ENCODE measurements around the gene CCDC83.
A peak's percentile ranks its signal among the peaks of the same experiment; 100 is the strongest.

CCDC83 gene

GRCh38 chr11:85810521-85810870 lies 44.7 kb upstream of the CCDC83 start:
- peak overlapping the region; percentile 71 for H3K4me3 ChIP-seq (ENCODE audit: low read depth, low read length)
- CTCF ChIA-PET: interaction anchor here (0.7 to 2.2 kb wide), 11 partner anchors 12 to 147 kb away, joined by 3 to 17 read pairs (median 3); partner anchors contain the start of gene CCDC83
- POLR2A ChIA-PET: no interaction called here
- no peak for DNase-seq (ENCODE audit: low read depth, low spot score)
- no peak for TF ChIP-seq CTCF (IDR thresholded peaks at IDR 0.05; ENCODE audit: insufficient read depth, low read length, missing control alignments)

GRCh38 chr11:85810871-85811611 lies 44.1 kb upstream of the CCDC83 start, which contains the start of gene SYTL2:
Gene SYTL2 (minus strand): TSS chr11:85811141. CDS start chr11:85757725, 53,416 bp downstream.
- ChIA-PET CTCF (interaction anchor here (0.7 to 2.2 kb wide), 5 partner anchors 12 to 147 kb away, joined by 3 to 15 read pairs (median 3); partner anchors contain the start of gene CCDC83), POLR2A (no interaction called here)
- no peak for DNase-seq (ENCODE audit: low read depth, low spot score)
- no peak for TF ChIP-seq CTCF (IDR thresholded peaks at IDR 0.05; ENCODE audit: insufficient read depth, low read length, missing control alignments)
- peak within 1 kb of the TSS; percentile 71 for H3K4me3 ChIP-seq (ENCODE audit: low read depth, low read length)

GRCh38 chr11:85811624-85812023 lies 43.6 kb upstream of the CCDC83 start:
- H3K4me3 ChIP-seq (ENCODE audit: low read depth, low read length): peak overlapping the region; percentile 71
- POLR2A ChIA-PET: no interaction called here
- no peak for TF ChIP-seq CTCF (IDR thresholded peaks at IDR 0.05; ENCODE audit: insufficient read depth, low read length, missing control alignments)
- CTCF ChIA-PET: interaction anchor here (1.0 kb wide), 1 partner anchor 148 kb away, joined by 3 read pairs; no protein-coding TSS in a partner anchor
- no peak for DNase-seq (ENCODE audit: low read depth, low spot score)

GRCh38 chr11:85813721-85814120 lies 41.5 kb upstream of the CCDC83 start:
- ChIA-PET POLR2A (no interaction called here), CTCF (interaction anchor here (1.3 to 3.4 kb wide), 4 partner anchors 13 to 150 kb away, joined by 3 to 26 read pairs (median 6); partner anchors contain the start of gene CREBZF)

DNA sequence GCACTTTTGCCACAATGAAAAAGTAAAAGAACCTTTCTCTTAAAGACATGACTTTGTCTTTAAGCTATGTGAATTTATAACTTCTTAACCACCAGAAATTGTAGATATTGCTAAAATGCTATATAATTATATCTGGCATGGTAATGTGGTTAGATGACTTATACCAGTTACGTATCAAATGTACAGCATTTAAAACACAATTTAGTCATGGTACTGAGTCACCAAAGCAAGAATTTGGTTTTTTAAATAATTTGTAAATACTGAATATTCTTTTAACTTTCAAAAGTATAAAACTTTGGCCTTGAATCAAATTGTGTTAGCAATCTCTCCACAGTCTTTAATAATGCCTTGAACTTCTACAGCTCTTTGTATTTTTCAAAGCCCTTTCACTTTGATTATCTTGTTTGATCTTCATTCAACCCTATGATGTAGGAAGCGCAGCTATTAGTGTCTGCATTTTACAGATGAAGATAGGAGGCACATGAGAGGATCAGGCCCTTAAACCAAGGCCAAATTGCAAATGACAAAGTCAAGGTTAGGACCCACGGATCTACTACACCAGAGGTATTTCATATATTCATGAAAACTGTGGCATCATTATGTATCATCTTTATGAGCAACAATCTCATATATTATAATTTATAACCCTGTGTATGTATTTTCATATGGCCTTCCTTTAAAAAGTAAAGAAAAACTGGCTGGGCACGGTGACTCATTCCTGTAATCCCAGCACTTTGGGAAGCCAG lies 39.8 kb upstream of the CCDC83 start:
- H3K4me3 ChIP-seq (ENCODE audit: low read depth, low read length): peak overlapping the region; percentile 16; the same call in 1 of the 2 replicates
- ChIA-PET POLR2A (interaction anchor here (1.0 to 1.1 kb wide), 2 partner anchors 12 to 43 kb away, joined by 3 to 5 read pairs; no protein-coding TSS in a partner anchor), CTCF (interaction anchor here (0.9 to 3.4 kb wide), 4 partner anchors 8 to 151 kb away, joined by 4 to 26 read pairs (median 7); partner anchors contain the start of gene CREBZF)
- TF ChIP-seq CTCF (IDR thresholded peaks at IDR 0.05; ENCODE audit: insufficient read depth, low read length, missing control alignments): no peak
- DNase-seq (ENCODE audit: low read depth, low spot score): peak; percentile 88

More at GRCh38 chr11:85813721-85814120, 41.5 kb upstream of the CCDC83 start:
- DNase-seq (ENCODE audit: low read depth, low spot score): no peak
- H3K4me3 ChIP-seq (ENCODE audit: low read depth, low read length): no peak overlapping the region
- no peak for TF ChIP-seq CTCF (IDR thresholded peaks at IDR 0.05; ENCODE audit: insufficient read depth, low read length, missing control alignments)

GRCh38 chr11:85819441-85819840 lies 35.7 kb upstream of the CCDC83 start:
- no peak overlapping the region for H3K4me3 ChIP-seq (ENCODE audit: low read depth, low read length)
- ChIA-PET CTCF (interaction anchor here (0.6 to 1.3 kb wide), 2 partner anchors 124 to 157 kb away, joined by 3 read pairs; no protein-coding TSS in a partner anchor), POLR2A (no interaction called here)
- no peak for DNase-seq (ENCODE audit: low read depth, low spot score)
- no peak for TF ChIP-seq CTCF (IDR thresholded peaks at IDR 0.05; ENCODE audit: insufficient read depth, low read length, missing control alignments)

Data from AG04449 (cell line).